Measurements from ENCODE around the gene RORB.

RORB gene

GRCh38 chr9:74721696-74722660 lies 224.8 kb downstream of the RORB start:
- no peak for DNase-seq

- DNase-seq: no peak
These were observed 227.2 kb downstream of the RORB start for GRCh38 chr9:74724317-74724716.

GRCh38 chr9:74726581-74726980 lies 229.4 kb downstream of the RORB start:
- no peak for DNase-seq

- no peak for DNase-seq
These were observed 231.0 kb downstream of the RORB start for GRCh38 chr9:74728176-74728575.

GRCh38 chr9:74729136-74729695 lies 232.1 kb downstream of the RORB start:
- DNase-seq: no peak

- no peak for DNase-seq
These were observed 238.6 kb downstream of the RORB start for GRCh38 chr9:74735761-74736160.

GRCh38 chr9:74736646-74737045 lies 239.5 kb downstream of the RORB start:
- no peak for DNase-seq

GRCh38 chr9:74742191-74742790 lies 245.2 kb downstream of the RORB start:
- no peak for DNase-seq
